EH (cell line): ENCODE measurements around the gene LAMC3.

Experiments used
- DNase-seq: peaks from one replicate; pipeline ENCODE4 v3.0.0-alpha.2; 2015; ENCODE audit warnings: low read depth

LAMC3 gene

GRCh38 chr9:131080589-131080988, 71.6 kb downstream of the LAMC3 start:
- DNase-seq = no peak

GRCh38 chr9:131081868-131082267, 72.9 kb downstream of the LAMC3 start:
- DNase-seq = no peak

GRCh38 chr9:131082774-131083512, 74.0 kb downstream of the LAMC3 start:
- DNase-seq = no peak

- DNase-seq = no peak
These were observed 75.8 kb downstream of the LAMC3 start for GRCh38 chr9:131084661-131085369.

GRCh38 chr9:131085370-131086122, 76.6 kb downstream of the LAMC3 start:
- DNase-seq = no peak

- no peak for DNase-seq
These were observed 78.5 kb downstream of the LAMC3 start for GRCh38 chr9:131087354-131087893.

- DNase-seq = no peak
These were observed 81.2 kb downstream of the LAMC3 start for GRCh38 chr9:131090025-131090787.

- no peak for DNase-seq
These were observed 82.5 kb downstream of the LAMC3 start for GRCh38 chr9:131091352-131091992.

GRCh38 chr9:131092030-131092429, 83.1 kb downstream of the LAMC3 start:
- DNase-seq = no peak

GRCh38 chr9:131092548-131093440, 83.8 kb downstream of the LAMC3 start:
- no peak for DNase-seq

GRCh38 chr9:131094015-131094414, 85.0 kb downstream of the LAMC3 start:
- DNase-seq = no peak

GRCh38 chr9:131094622-131095021, 85.6 kb downstream of the LAMC3 start:
- DNase-seq = peak; percentile 43

- peak; percentile 11 for DNase-seq
These were observed 86.8 kb downstream of the LAMC3 start for GRCh38 chr9:131095666-131096268.

- peak; percentile 12 for DNase-seq
These were observed 87.5 kb downstream of the LAMC3 start, which contains the start of gene AIF1L for GRCh38 chr9:131096269-131097125. TSS of gene AIF1L (plus strand) at chr9:131096531. CDS start at chr9:131096630, 99 bp downstream.

GRCh38 chr9:131097126-131097947, 88.4 kb downstream of the LAMC3 start:
- DNase-seq = no peak

GRCh38 chr9:131097948-131098278, 88.9 kb downstream of the LAMC3 start:
- no peak for DNase-seq

GRCh38 chr9:131098391-131099101, 89.6 kb downstream of the LAMC3 start:
- DNase-seq = no peak
